ENCODE results near the gene FCN3. TPM values are rescaled to one million over a fixed set of nuclear protein-coding genes. Genes with fewer than 3 reads are reported as not detected.

FCN3 gene
- polyA plus RNA-seq, 2 donors = 1.6 to 2.6 TPM

Other genes starting within 250 kb of the FCN3 start
- 10 to 100 TPM in 1 of 2 donors, 1 to 10 TPM in 1; 9.1 to 16.1 TPM for gene SLC9A1, start 219.7 kb downstream of the FCN3 start, polyA plus RNA-seq
- 1 to 10 TPM; 9.8 to 10.0 TPM for gene WDTC1, start 140.2 kb downstream of the FCN3 start, polyA plus RNA-seq
- 10 to 100 TPM; 31.5 to 46.6 TPM for gene TMEM222, start 52.7 kb downstream of the FCN3 start, polyA plus RNA-seq
- 100 to 1,000 TPM; 136 to 302 TPM for gene SYTL1, start 32.8 kb downstream of the FCN3 start, polyA plus RNA-seq
- gene MAP3K6, start 7.9 kb downstream of the FCN3 start, polyA plus RNA-seq = 100 to 1,000 TPM in 1 of 2 donors, 10 to 100 TPM in 1; 48.5 to 110 TPM
- 10 to 100 TPM; 10.5 to 14.5 TPM for gene CD164L2, start 8.5 kb upstream of the FCN3 start, polyA plus RNA-seq
- gene GPR3, start 17.8 kb upstream of the FCN3 start, polyA plus RNA-seq = under 1 TPM; 0.22 to 0.25 TPM
- gene WASF2, start 115.3 kb upstream of the FCN3 start, polyA plus RNA-seq = 10 to 100 TPM; 47.8 TPM
- gene AHDC1, start 229.3 kb upstream of the FCN3 start, polyA plus RNA-seq = 10 to 100 TPM; 24.7 to 58.4 TPM